A673 (cell line): ENCODE data around the gene HOMER2. TPM values are rescaled to one million over a fixed set of nuclear protein-coding genes. Genes with fewer than 3 reads are reported as not detected.
"Not testable (repeated sequence)": the region's sequence is repeated elsewhere in the genome, so short reads cannot be mapped to it uniquely, and the experiment has no call there.

ENCODE experiments used
- Bru-seq: library from RNA; stranded (reverse); fragments of 400-500 nt; gene quantifications from one replicate; lab custom pipeline; 2021; lab: Mats Ljungman, UMichigan
- BruChase-seq, 2 experiments: library from RNA; stranded (reverse); fragments of 400-500 nt; gene quantifications; one replicate each; lab custom pipeline; 2021; lab: Mats Ljungman, UMichigan
- BruUV-seq: library from RNA; stranded (reverse); fragments of 400-500 nt; replicated peaks from 2 replicates; lab custom pipeline; 2021; lab: Mats Ljungman, UMichigan
- CTCF ChIA-PET: fragments of 300-600 bp; sonication (Branson Sonifier 250); formaldehyde crosslinking; loops from one replicate; lab custom pipeline; 2022; ENCODE audit warnings: antibody characterized with exemption; lab: Charles Lee
- POLR2A ChIA-PET: fragments of 300-600 bp; sonication (Branson Sonifier 250); formaldehyde crosslinking; loops from one replicate; lab custom pipeline; 2022; ENCODE audit warnings: antibody characterized with exemption; ENCODE audit not compliant: low non-redundant PET; lab: Charles Lee
- DNase-seq: peaks from one replicate; pipeline ENCODE4 v3.0.0-alpha.2; 2015; ENCODE audit warnings: low spot score
- H3K27ac ChIP-seq: fragments of 200-600 bp; sonication (generic); 2 replicates; pipeline ENCODE4 v1.5.1; 2016; ENCODE audit warnings: mixed run types, low read depth, mild to moderate bottlenecking, mixed read lengths, antibody characterized with exemption, low read length; ENCODE audit not compliant: poor library complexity, severe bottlenecking
- H3K27me3 ChIP-seq: fragments of 200-600 bp; sonication (generic); replicated peaks from 2 replicates; pipeline ENCODE4 v1.6.1; 2017; ENCODE audit warnings: mixed run types, low read depth, mild to moderate bottlenecking, mixed read lengths, antibody characterized with exemption, low read length; ENCODE audit not compliant: insufficient read depth, poor library complexity
- H3K36me3 ChIP-seq: fragments of 200-600 bp; sonication (generic); 2 replicates; pipeline ENCODE4 v1.6.1; 2016; ENCODE audit warnings: mixed run types, mild to moderate bottlenecking, mixed read lengths, antibody characterized with exemption, low read length; ENCODE audit not compliant: insufficient read depth, poor library complexity, severe bottlenecking
- H3K4me1 ChIP-seq: fragments of 200-600 bp; sonication (generic); 2 replicates; pipeline ENCODE4 v1.6.1; 2017; ENCODE audit warnings: mixed run types, mild to moderate bottlenecking, mixed read lengths, antibody characterized with exemption, low read length; ENCODE audit not compliant: insufficient read depth, poor library complexity, severe bottlenecking
- H3K4me3 ChIP-seq: fragments of 200-600 bp; sonication (generic); 2 replicates; pipeline ENCODE4 v1.5.1; 2016; ENCODE audit warnings: low read depth, mixed run types, mild to moderate bottlenecking, mixed read lengths, low read length; ENCODE audit not compliant: poor library complexity, severe bottlenecking
- H3K9me3 ChIP-seq: fragments of 200-600 bp; sonication (generic); 2 replicates; pipeline ENCODE4 v1.6.1; 2016; ENCODE audit warnings: mixed run types, low read depth, mild to moderate bottlenecking, mixed read lengths, antibody characterized with exemption, low read length; ENCODE audit not compliant: poor library complexity, severe bottlenecking
- CTCF ChIP-seq: fragments of 300-800, 200-600 bp; sonication (generic); conservative IDR thresholded peaks from 2 replicates; pipeline ENCODE4 v1.5.1; 2017; ENCODE audit warnings: low read depth, mild to moderate bottlenecking, antibody characterized with exemption, low read length, moderate library complexity, mixed read lengths
- EZH2 ChIP-seq: fragments of 200-600 bp; sonication (generic); IDR thresholded peaks from 2 replicates; pipeline ENCODE4 v1.6.1; 2017; ENCODE audit warnings: borderline replicate concordance, low read depth, mild to moderate bottlenecking, mixed read lengths, antibody characterized with exemption, low read length; ENCODE audit not compliant: poor library complexity, severe bottlenecking
- intact Hi-C: fragments of 100-400 bp; cut with micrococcal nuclease; formaldehyde crosslinking; loops from one replicate; pipeline ENCODE4 v1.10.0; 2022; ENCODE audit not compliant: unreplicated experiment
- long read RNA-seq: library from polyadenylated mRNA; stranded (forward); transcript quantifications from one replicate; pipeline ENCODE4 v2.0.0, GENCODE V29; 2022
- total RNA-seq: library from RNA; stranded (reverse); gene quantifications from 2 replicates; pipeline ENCODE4 v1.2.3, GENCODE V29; 2021

The HOMER2 gene
- total RNA-seq, result 4.6 and 6.7 TPM in 2 replicates
- Bru-seq, nascent RNA, result percentile 30 among the genes with signal in this experiment
- percentile 26 among the genes with signal in this experiment for BruChase-seq, experiment 1, labeled RNA remaining after a 2-hour chase
- percentile 39 among the genes with signal in this experiment for BruChase-seq, experiment 2, labeled RNA remaining after a 6-hour chase
- long read RNA-seq, partial matches to known transcripts, result 0 of 3 reads
- long read RNA-seq, other reads (novel, unspliced or antisense), result 0 of 3 reads

DNA sequence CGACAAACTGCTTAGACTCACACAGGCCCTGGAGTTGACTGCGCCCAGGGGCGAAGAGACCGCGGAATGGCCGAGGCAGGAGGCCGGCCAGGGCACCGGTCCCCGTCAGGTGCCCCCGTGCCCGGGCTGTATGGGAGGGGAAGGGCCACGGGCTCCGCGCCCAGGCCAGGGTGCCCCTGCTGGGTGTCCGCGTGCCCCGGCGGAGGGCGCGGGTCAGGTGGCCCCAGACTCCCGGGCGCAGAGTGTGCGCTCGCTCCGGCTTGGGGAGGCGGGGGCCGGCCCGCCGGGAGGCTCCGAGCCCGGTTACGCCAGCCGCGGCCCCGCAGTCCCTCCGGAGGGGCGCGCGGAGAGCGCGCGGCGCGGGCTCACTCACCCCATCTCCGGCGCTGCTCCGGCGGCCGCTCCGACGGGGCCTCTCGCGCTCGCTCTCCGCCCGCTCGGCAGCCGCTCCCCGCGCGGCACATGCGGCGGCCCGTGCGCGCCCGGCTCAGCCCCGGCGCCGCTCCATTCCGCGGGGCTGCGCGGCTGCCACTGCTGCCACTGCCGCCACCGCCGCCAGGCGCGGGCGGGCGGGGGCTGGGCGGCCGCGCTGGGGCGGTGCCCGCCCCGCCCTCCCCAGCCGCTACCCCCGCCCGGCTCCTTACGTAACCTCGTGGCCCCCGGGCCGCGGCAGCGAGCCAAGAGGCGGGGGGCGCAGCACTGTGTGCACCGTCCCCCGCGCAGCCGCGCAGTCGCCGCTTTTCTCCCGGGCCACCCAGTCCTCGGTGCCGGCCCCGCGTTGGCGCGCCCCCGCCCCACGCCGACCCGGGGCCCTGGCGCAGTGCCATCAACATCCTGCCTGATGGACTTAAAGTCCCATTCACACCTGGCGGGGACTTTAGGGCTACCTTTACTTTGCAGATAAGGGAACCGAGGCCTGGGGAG is at the start of gene HOMER2:
Gene HOMER2 (minus strand): TSS at position 563 of the 924 bp plus-strand sequence. CDS start 185 bp downstream, at position 378.
- no peaks in the 10 kb centered on the region for H3K9me3 ChIP-seq
- intact Hi-C loops, result no loop called here
- ChIA-PET CTCF (no interaction called here), POLR2A (no interaction called here)
- no peaks in the 10 kb centered on the region for H3K36me3 ChIP-seq
- H3K27me3 ChIP-seq, result peaks cover 31% of the 10 kb centered on the region
- H3K4me1 ChIP-seq, result no peaks in the 10 kb centered on the region
- peak within 1 kb of the TSS; percentile 44 for H3K4me3 ChIP-seq
- TF ChIP-seq CTCF (no peak), EZH2 (no peak)
- H3K27ac ChIP-seq, result no peak within 1 kb of the TSS
- BruUV-seq, result no TSS peak
- peak; percentile 31 for DNase-seq

GRCh38 chr15:83000672-83001031 is 48.1 kb upstream of the HOMER2 start:
- BruUV-seq, H3K36me3 ChIP-seq, H3K27me3 ChIP-seq, H3K27ac ChIP-seq, DNase-seq, H3K9me3 ChIP-seq, H3K4me1 ChIP-seq, POLR2A ChIA-PET: not testable (repeated sequence)
- intact Hi-C loops, result loop anchor here (1.0 to 5.0 kb wide), 2 partner anchors 151 to 248 kb away; no protein-coding TSS in a partner anchor
- CTCF ChIA-PET, result interaction anchor here (0.5 kb wide), 1 partner anchor 251 kb away, joined by 3 read pairs; no protein-coding TSS in a partner anchor
- H3K4me3 ChIP-seq, result peak overlapping the region; percentile 42

DNA sequence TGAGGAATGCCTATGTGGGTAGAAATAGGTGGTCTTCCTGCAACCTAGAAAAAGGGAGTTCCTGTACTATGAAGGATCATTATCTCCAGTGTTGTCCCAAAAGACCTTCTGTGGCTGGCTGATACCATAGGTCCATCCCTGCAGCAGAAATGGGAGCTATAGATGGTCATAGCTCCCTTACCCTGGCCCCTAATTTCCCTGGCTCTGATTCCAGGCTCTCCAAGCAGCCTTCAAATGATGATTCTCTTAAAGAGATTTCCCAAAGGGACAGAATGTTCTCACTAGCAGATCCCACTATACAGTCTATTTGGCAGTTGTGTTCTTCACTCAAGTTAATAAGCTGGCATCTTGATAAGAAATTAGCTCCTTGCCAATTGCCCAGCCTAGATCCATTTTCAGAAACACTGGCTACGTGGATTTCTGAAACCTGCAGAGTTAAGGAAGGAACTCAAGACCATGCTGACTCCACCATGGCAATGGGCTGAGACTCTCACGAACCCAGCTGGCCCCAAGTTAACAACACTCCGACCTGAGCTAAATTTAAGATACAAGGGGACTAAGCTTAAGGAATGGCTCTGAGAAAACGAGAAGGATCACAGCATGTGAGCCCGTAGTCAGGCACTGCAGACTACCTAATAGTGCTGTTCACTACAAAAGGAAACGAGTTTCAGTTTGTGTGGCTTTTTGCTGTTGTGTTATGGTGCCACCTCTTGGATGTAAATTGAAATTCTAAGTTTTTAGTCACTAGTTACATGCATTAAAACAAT is 47.6 kb upstream of the HOMER2 start:
- no peaks in the 10 kb centered on the region for H3K9me3 ChIP-seq
- peak overlapping the region; percentile 42 for H3K4me3 ChIP-seq
- no TSS peak for BruUV-seq
- no peak overlapping the region for H3K27ac ChIP-seq
- H3K36me3 ChIP-seq, result no peaks in the 10 kb centered on the region
- intact Hi-C loops, result loop anchor here (1.0 to 5.0 kb wide), 2 partner anchors 151 to 248 kb away; no protein-coding TSS in a partner anchor
- peaks cover 3% of the 10 kb centered on the region for H3K4me1 ChIP-seq
- TF ChIP-seq CTCF (peak; percentile 68), EZH2 (no peak)
- ChIA-PET POLR2A (no interaction called here), CTCF (interaction anchor here (0.5 to 0.9 kb wide), 2 partner anchors 151 to 250 kb away, joined by 3 to 4 read pairs; no protein-coding TSS in a partner anchor)
- no peaks in the 10 kb centered on the region for H3K27me3 ChIP-seq
- DNase-seq, result peak; percentile 79
